H1 (cell line): ENCODE data around the gene CHCHD3. TPM values are rescaled to one million over a fixed set of nuclear protein-coding genes. Genes with fewer than 3 reads are reported as not detected.

Experiments
- CTCF ChIA-PET: fragments of 300-600 bp; sonication (Branson Sonifier 250); formaldehyde crosslinking; loops from one replicate; lab custom pipeline; 2021; ENCODE audit not compliant: partially characterized antibody; lab: Charles Lee
- POLR2A ChIA-PET: fragments of 300-600 bp; sonication (Branson Sonifier 250); formaldehyde crosslinking; loops from one replicate; lab custom pipeline; 2021; ENCODE audit warnings: inconsistent platforms; ENCODE audit not compliant: partially characterized antibody; lab: Charles Lee
- DNase-seq, 2 experiments: peaks; one replicate each; pipeline versions ENCODE4 v3.0.0 to v3.0.0-alpha.2; 2010 to 2022; ENCODE audit warnings: low spot score in 2 of 2, low read depth in 1 of 2, mixed read lengths in 1 of 2
- FAIRE-seq: peaks from 2 replicates; lab custom pipeline; 2011; peaks lifted over from hg19 to GRCh38; lab: Jason Lieb, UNC
- H2AFZ ChIP-seq: 2 replicates; pipeline ENCODE4 v1.8.1; 2012; ENCODE audit warnings: low read length, inconsistent platforms
- H2AK5ac ChIP-seq: 2 replicates; pipeline ENCODE4 v1.6.1; 2013; ENCODE audit warnings: low read depth, low read length
- H2BK120ac ChIP-seq: replicated peaks from 2 replicates; pipeline ENCODE3; 2013; ENCODE audit warnings: low read depth, low read length, inconsistent platforms
- H2BK12ac ChIP-seq: 2 replicates; pipeline ENCODE4 v1.6.1; 2013; ENCODE audit warnings: low read depth, low read length
- H2BK15ac ChIP-seq: 2 replicates; pipeline ENCODE4 v1.6.1; 2013; ENCODE audit warnings: low read length
- H2BK20ac ChIP-seq: 2 replicates; pipeline ENCODE4 v1.6.1; 2013; ENCODE audit warnings: low read length
- H2BK5ac ChIP-seq: 2 replicates; pipeline ENCODE4 v1.6.1; 2013; ENCODE audit warnings: low read depth, low read length
- H3K14ac ChIP-seq: 2 replicates; pipeline ENCODE4 v1.6.1; 2013; ENCODE audit warnings: inconsistent platforms; ENCODE audit not compliant: insufficient read length
- H3K18ac ChIP-seq: 2 replicates; pipeline ENCODE4 v1.6.1; 2013; ENCODE audit warnings: low read length; ENCODE audit errors: extremely low read depth
- H3K23ac ChIP-seq: 2 replicates; pipeline ENCODE4 v1.6.1; 2013; ENCODE audit warnings: inconsistent platforms; ENCODE audit not compliant: insufficient read length
- H3K23me2 ChIP-seq: 2 replicates; pipeline ENCODE4 v1.6.1; 2013; ENCODE audit warnings: low read depth, low read length
- H3K27ac ChIP-seq: 2 replicates; pipeline ENCODE4 v1.6.1; 2011; ENCODE audit warnings: low read depth, low read length, inconsistent platforms
- H3K27me3 ChIP-seq, 4 experiments: replicated peaks in 1 of 4; 1 replicate in 1 of 4; 2 replicates in 3 of 4; pipeline versions ENCODE4 v1.6.1 to v1.8.1; 2011 to 2013; ENCODE audit warnings: low read length in 3 of 4, mild to moderate bottlenecking in 3 of 4, inconsistent platforms in 2 of 4, mixed read lengths in 2 of 4, moderate library complexity in 1 of 4; ENCODE audit not compliant: control insufficient read depth in 3 of 4, insufficient read depth in 3 of 4; ENCODE audit errors: extremely low read depth in 1 of 4
- H3K36me3 ChIP-seq, 4 experiments: 2 replicates each; pipeline versions ENCODE4 v1.6.1 to v1.8.1; 2011 to 2013; ENCODE audit warnings: mild to moderate bottlenecking in 4 of 4, low read length in 3 of 4, moderate library complexity in 2 of 4, control low read depth in 1 of 4, inconsistent platforms in 1 of 4; ENCODE audit not compliant: insufficient read depth in 4 of 4, control insufficient read depth in 2 of 4
- H3K4ac ChIP-seq: replicated peaks from 2 replicates; pipeline ENCODE3; 2013; ENCODE audit warnings: low read length, low read depth, mixed read lengths, inconsistent platforms; ENCODE audit not compliant: insufficient read length
- H3K4me1 ChIP-seq, 4 experiments: replicated peaks in 1 of 4; 1 replicate in 1 of 4; 2 replicates in 3 of 4; pipeline versions ENCODE4 v1.6.1 to v1.8.1; 2011 to 2013; ENCODE audit warnings: low read length in 3 of 4, inconsistent platforms in 2 of 4, mixed read lengths in 1 of 4; ENCODE audit not compliant: insufficient read depth in 4 of 4, control insufficient read depth in 3 of 4
- H3K4me2 ChIP-seq, 2 experiments: 2 replicates each; pipeline versions ENCODE4 v1.6.1 to v1.8.1; 2011 to 2013; ENCODE audit warnings: low read depth in 2 of 2, low read length in 2 of 2, control low read depth in 1 of 2, inconsistent platforms in 1 of 2, mild to moderate bottlenecking in 1 of 2; ENCODE audit not compliant: insufficient read depth in 1 of 2
- H3K4me3 ChIP-seq, 4 experiments: fragments of 200-600, 300-600 bp in 1 of 4; sonication (generic), shearing (Covaris generic), sonication (Bioruptor Twin) in 1 of 4; 2 replicates each; pipeline versions ENCODE4 v1.5.1 to v1.8.1; 2011 to 2016; ENCODE audit warnings: low read length in 4 of 4, low read depth in 3 of 4, control low read depth in 2 of 4, inconsistent platforms in 2 of 4, mild to moderate bottlenecking in 2 of 4, mixed read lengths in 1 of 4, moderate library complexity in 1 of 4; ENCODE audit not compliant: insufficient read depth in 2 of 4; ENCODE audit errors: extremely low read depth in 1 of 4
- H3K56ac ChIP-seq: replicated peaks from 2 replicates; pipeline ENCODE3; 2013; ENCODE audit warnings: low read depth, mild to moderate bottlenecking, mixed read lengths, low read length, inconsistent platforms; ENCODE audit not compliant: insufficient read length
- H3K79me1 ChIP-seq: 2 replicates; pipeline ENCODE4 v1.6.1; 2013; ENCODE audit warnings: low read depth, low read length, control low read depth
- H3K79me2 ChIP-seq, 2 experiments: 2 replicates each; pipeline versions ENCODE4 v1.6.1 to v1.8.1; 2012 to 2013; ENCODE audit warnings: low read length in 2 of 2, mild to moderate bottlenecking in 2 of 2, inconsistent platforms in 1 of 2; ENCODE audit not compliant: insufficient read depth in 2 of 2, control insufficient read depth in 1 of 2
- H3K9ac ChIP-seq, 4 experiments: replicated peaks in 1 of 4; 1 replicate in 1 of 4; 2 replicates in 3 of 4; pipeline versions ENCODE4 v1.6.1 to v1.8.1; 2011 to 2013; ENCODE audit warnings: low read depth in 3 of 4, low read length in 3 of 4, control low read depth in 2 of 4, mild to moderate bottlenecking in 2 of 4, moderate library complexity in 2 of 4, inconsistent platforms in 1 of 4; ENCODE audit errors: extremely low read depth in 1 of 4
- H3K9me3 ChIP-seq, 2 experiments: 2 replicates each; pipeline versions ENCODE4 v1.6.1 to v1.8.1; 2012 to 2013; ENCODE audit warnings: mild to moderate bottlenecking in 2 of 2, moderate library complexity in 2 of 2, control low read depth in 1 of 2, inconsistent platforms in 1 of 2, low read depth in 1 of 2, low read length in 1 of 2, mixed read lengths in 1 of 2; ENCODE audit not compliant: insufficient read depth in 2 of 2
- H4K20me1 ChIP-seq, 2 experiments: replicated peaks in 1 of 2; 2 replicates each; pipeline versions ENCODE3 to v1.8.1; 2011 to 2013; ENCODE audit warnings: inconsistent platforms in 2 of 2, low read length in 2 of 2, mild to moderate bottlenecking in 1 of 2; ENCODE audit not compliant: insufficient read depth in 2 of 2, control insufficient read depth in 1 of 2
- H4K5ac ChIP-seq: 2 replicates; pipeline ENCODE4 v1.6.1; 2013; ENCODE audit warnings: low read length, low read depth, mixed read lengths, inconsistent platforms; ENCODE audit not compliant: insufficient read length
- H4K8ac ChIP-seq: 2 replicates; pipeline ENCODE4 v1.8.0; 2013; ENCODE audit warnings: mild to moderate bottlenecking, moderate library complexity, low read length, inconsistent platforms; ENCODE audit not compliant: insufficient read depth; ENCODE audit errors: extremely low read depth
- H4K91ac ChIP-seq: replicated peaks from 2 replicates; pipeline ENCODE3; 2013; ENCODE audit warnings: low read length, mixed read lengths, inconsistent platforms; ENCODE audit not compliant: insufficient read length
- KDM1A ChIP-seq: fragments of 200-600, 300-600 bp; sonication (generic); IDR thresholded peaks from 2 replicates; pipeline ENCODE4 v1.7.1; 2016; ENCODE audit warnings: mild to moderate bottlenecking, low read length, borderline replicate concordance
- RAD21 ChIP-seq, 2 experiments: IDR thresholded peaks in 1 of 2; conservative IDR thresholded peaks in 1 of 2; 2 replicates each; pipeline ENCODE4 v1.6.1; 2011; ENCODE audit warnings: low read depth in 2 of 2, low read length in 2 of 2, improper control_type of control experiment in 1 of 2, inconsistent platforms in 1 of 2, mild to moderate bottlenecking in 1 of 2, moderate library complexity in 1 of 2
- SUZ12 ChIP-seq: fragments of 200-600 bp; sonication (generic); IDR thresholded peaks from 2 replicates; pipeline ENCODE4 v1.6.1; 2012; ENCODE audit warnings: mild to moderate bottlenecking, inconsistent platforms, low read length, moderate library complexity, mixed read lengths
- WGBS, 2 experiments: shearing (Covaris generic) in 1 of 2; methylation state at CpG; one replicate each; pipeline versions ENCODE4 v1.1.6 to v1.1.7; 2013 to 2015; ENCODE audit warnings: low lambda C conversion rate in 2 of 2, mixed read lengths in 2 of 2, inconsistent platforms in 1 of 2, low coverage in 1 of 2, missing lambda C conversion rate in 1 of 2; ENCODE audit not compliant: insufficient replicate concordance in 2 of 2, insufficient coverage in 1 of 2, insufficient read length in 1 of 2; ENCODE audit errors: extremely low coverage in 1 of 2, missing lambda C conversion rate in 1 of 2; 5-methylcytosine and 5-hydroxymethylcytosine counted together
- polyA plus RNA-seq, 7 experiments: library from polyadenylated mRNA; depleted of rRNA in 3 of 7; stranded (reverse) in 5 of 7; unstranded in 2 of 7; fragments of >200 nt in 5 of 7; fragments of 200-250 nt in 2 of 7; gene quantifications; 1 replicate in 5 of 7; 2 replicates in 1 of 7; 4 replicates in 1 of 7; pipeline versions ENCODE4 v1.2.1 to v1.2.3, GENCODE V29; 2011 to 2013; ENCODE audit warnings: missing spikeins in 2 of 7, mixed read lengths in 2 of 7
- total RNA-seq: library from RNA; stranded (reverse); fragmentation: NEBNext Ultra II Directional; extraction: Animal tissue kit (Norgen Biotek cat#: 25700); gene quantifications from 2 replicates; pipeline ENCODE4 v1.2.1, GENCODE V29; 2021
- TF ChIP-seq, protein P1 (sequence below), 3 experiments: IDR thresholded peaks; 1 replicate in 2 of 3; 2 replicates in 1 of 3; pipeline versions ENCODE4 v1.5.1 to v1.6.1; 2011; ENCODE audit warnings: low read length in 3 of 3, mild to moderate bottlenecking in 3 of 3, inconsistent platforms in 2 of 3, low read depth in 1 of 3, moderate library complexity in 1 of 3; ENCODE audit not compliant: insufficient read depth in 1 of 3; ENCODE audit errors: control extremely low read depth in 1 of 3

The CHCHD3 gene
- total and polyA plus RNA-seq, 2 of the 8 experiments (the other 6 are each of a cell fraction or from before 2014, with no cell fraction given): 42.9 to 137 TPM

DNA sequence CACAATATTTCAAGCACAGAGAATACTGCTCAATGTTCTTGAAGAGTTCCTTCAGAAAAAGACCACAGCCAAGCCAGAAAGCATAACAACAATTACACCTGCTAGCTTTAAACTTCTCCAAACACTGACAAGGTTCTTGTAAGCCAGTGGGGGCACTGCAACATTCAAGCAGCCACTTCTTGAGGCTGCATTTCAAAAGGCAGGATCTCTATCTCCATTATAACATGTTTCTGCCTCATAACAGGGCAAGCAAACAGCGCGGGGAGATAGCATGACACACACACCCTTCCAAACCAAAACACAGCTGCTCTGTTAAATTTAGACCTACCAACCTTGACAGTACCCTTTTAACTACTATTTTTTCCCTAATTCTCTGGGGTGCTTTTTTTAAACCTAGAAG is 30.8 kb downstream of the CHCHD3 start:
- Histone ChIP-seq H3K79me2 (peaks cover 9 to 89% of the 10 kb centered on the region in 2 experiments), H3K9ac (no peak overlapping the region), H3K4ac (no peak overlapping the region), H2AK5ac (no peak overlapping the region), H2BK15ac (no peak overlapping the region), H3K79me1 (no peaks in the 10 kb centered on the region; the same call in 1 of the 2 replicates), H3K27me3 (no peaks in the 10 kb centered on the region), H3K9me3 (no peaks in the 10 kb centered on the region), H3K4me1 (peaks cover 0 to 8% (median 2%) of the 10 kb centered on the region in 4 experiments; a peak in 5 of 7 replicates), H2BK12ac (no peak overlapping the region), H2BK5ac (no peak overlapping the region), H3K4me2 (0 out of 4 replicates have a peak overlapping the region, but pooled peaks of 1 of the 2 experiments have one; percentile 16), H2BK120ac (no peak overlapping the region), H3K56ac (no peak overlapping the region), H3K23me2 (no peaks in the 10 kb centered on the region), H4K20me1 (peaks cover 10 to 17% of the 10 kb centered on the region in 2 experiments), H3K14ac (no peak overlapping the region), H2AFZ (no peak overlapping the region), H4K5ac (no peak overlapping the region), H3K18ac (no peak overlapping the region), H3K36me3 (no peaks in the 10 kb centered on the region; a peak in 1 of 8 replicates), H3K23ac (no peak overlapping the region), H4K8ac (no peak overlapping the region), H4K91ac (no peak overlapping the region), H3K27ac (no peak overlapping the region), H2BK20ac (no peak overlapping the region), H3K4me3 (no peak overlapping the region)
- DNase-seq (no peak), FAIRE-seq (peak; percentile 89)
- ChIA-PET CTCF (interaction anchor here (0.6 to 1.9 kb wide), 13 partner anchors 9 to 1323 kb away, joined by 3 to 7 read pairs (median 4); no protein-coding TSS in a partner anchor), POLR2A (interaction anchor here (1.2 kb wide), 1 partner anchor 11 kb away, joined by 3 read pairs; no protein-coding TSS in a partner anchor)
- TF ChIP-seq SUZ12 (no peak), KDM1A (no peak), RAD21 (IDR thresholded peaks at IDR 0.05 in 1 of 2, conservative IDR thresholded peaks at IDR 0.05 in 1 of 2; ENCODE audit: low read depth in 2 of 2, low read length in 2 of 2) (peak; percentile 41 to 50)
- TF ChIP-seq, protein P1, sequence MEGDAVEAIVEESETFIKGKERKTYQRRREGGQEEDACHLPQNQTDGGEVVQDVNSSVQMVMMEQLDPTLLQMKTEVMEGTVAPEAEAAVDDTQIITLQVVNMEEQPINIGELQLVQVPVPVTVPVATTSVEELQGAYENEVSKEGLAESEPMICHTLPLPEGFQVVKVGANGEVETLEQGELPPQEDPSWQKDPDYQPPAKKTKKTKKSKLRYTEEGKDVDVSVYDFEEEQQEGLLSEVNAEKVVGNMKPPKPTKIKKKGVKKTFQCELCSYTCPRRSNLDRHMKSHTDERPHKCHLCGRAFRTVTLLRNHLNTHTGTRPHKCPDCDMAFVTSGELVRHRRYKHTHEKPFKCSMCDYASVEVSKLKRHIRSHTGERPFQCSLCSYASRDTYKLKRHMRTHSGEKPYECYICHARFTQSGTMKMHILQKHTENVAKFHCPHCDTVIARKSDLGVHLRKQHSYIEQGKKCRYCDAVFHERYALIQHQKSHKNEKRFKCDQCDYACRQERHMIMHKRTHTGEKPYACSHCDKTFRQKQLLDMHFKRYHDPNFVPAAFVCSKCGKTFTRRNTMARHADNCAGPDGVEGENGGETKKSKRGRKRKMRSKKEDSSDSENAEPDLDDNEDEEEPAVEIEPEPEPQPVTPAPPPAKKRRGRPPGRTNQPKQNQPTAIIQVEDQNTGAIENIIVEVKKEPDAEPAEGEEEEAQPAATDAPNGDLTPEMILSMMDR (IDR thresholded peaks at IDR 0.05; ENCODE audit: control extremely low read depth in 1 of 3, insufficient read depth in 1 of 3, low read depth in 1 of 3, low read length in 3 of 3): peak in 2 of 3 experiments; percentile 38 to 55; a peak in 2 of 4 replicates
- WGBS, 2 experiments: 44% methylated on average over 2 of the region's 2 CpGs; no CpG with 5 or more reads in 1 of the 2 experiments
